NCI-H1092 (cell line): ENCODE results near the gene NFKBIL1.

Experiments
- DNase-seq: peaks from one replicate; lab custom pipeline; 2025; lab: John Stamatoyannopoulos, UW

Gene NFKBIL1

DNA sequence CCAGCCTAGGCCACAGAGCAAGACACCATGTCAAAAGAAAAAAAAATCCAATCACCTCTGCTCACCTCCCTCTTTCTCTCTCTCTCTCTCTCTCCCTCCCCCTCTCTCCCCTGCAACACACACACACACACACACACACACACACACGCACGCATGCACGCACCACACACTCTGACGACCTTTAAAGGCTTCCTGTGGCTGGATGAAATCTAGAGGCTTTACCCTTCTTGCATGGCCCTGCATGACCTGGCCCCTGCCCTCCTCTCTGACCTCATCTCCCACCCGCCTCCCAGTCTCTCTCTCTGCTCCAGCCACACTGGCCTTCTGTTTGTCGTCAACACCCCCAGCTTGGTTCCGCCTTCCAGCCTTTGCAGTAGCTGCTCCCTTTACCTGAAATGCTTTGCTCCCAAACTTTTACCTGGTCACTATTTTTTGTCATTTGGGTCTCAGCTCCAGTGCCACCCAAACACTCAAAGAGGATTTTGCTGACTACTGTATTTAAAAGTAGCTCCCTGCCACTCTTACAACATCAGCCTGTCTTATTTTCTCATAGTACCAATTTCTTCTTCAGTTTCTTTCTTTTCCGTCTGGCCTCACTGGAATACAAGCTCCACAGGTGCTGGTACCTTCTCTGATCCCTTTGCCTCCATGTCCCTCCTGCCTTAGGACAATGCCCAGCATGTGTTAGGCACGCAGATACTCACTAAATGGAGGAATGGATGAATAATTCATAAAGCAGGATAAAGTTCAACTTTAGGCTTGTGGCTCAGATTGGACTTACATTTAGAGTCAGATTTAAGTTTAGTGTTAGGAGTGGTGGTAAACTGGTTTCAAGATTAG, 20.3 kb downstream of the NFKBIL1 start:
- no peak for DNase-seq

DNA sequence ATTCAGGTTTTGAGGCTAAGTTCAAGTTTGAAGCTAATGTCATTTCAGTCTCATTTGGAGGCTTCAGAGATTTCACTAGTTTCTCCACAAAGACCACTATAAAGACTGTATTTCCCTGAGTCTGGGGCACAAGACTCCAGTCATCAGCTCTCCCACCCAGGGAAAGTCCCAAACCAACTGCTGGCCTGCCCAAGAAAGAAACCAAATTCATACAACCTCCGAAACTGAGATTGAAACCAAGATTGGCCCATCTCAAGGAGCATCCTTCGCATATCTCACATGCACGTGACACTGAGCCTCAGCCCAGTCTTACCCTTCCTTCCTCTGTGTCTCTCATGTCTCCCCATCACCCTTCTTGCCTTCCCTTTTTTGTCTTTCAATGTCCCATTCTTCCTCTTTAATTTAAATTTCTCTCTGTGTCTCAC, 21.1 kb downstream of the NFKBIL1 start:
- DNase-seq = no peak

DNA sequence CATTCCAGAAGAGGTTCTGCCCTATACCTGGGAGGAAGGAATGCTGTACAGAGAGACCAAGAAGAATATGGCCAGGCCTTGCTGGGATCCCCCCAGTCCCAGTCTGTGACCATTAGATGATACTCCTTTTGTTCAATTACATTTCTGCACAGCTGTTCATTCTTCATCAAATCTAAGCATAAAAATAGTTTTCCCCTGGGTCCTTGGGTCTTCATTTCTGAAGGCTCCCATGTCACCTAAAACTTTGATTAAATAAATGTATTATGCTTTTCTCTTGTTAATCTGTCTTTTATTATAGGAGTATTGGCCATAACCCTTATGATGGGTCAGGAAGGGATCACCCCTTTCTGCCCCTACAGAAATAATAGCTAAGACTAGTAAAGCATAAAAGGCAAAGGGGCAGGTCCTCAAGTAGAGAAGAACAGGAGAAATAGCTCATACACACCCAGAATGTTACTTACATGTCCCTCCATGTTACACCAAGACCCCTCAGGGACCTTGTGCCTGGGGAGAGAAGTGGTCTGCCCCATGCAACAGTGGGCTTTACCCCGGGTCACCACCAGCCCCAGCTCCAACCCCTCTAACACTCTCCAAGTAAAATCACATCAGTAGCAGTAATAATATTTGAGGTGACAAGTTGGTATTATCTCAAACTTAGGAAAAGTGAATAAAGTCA, 22.6 kb downstream of the NFKBIL1 start:
- DNase-seq = no peak

DNA sequence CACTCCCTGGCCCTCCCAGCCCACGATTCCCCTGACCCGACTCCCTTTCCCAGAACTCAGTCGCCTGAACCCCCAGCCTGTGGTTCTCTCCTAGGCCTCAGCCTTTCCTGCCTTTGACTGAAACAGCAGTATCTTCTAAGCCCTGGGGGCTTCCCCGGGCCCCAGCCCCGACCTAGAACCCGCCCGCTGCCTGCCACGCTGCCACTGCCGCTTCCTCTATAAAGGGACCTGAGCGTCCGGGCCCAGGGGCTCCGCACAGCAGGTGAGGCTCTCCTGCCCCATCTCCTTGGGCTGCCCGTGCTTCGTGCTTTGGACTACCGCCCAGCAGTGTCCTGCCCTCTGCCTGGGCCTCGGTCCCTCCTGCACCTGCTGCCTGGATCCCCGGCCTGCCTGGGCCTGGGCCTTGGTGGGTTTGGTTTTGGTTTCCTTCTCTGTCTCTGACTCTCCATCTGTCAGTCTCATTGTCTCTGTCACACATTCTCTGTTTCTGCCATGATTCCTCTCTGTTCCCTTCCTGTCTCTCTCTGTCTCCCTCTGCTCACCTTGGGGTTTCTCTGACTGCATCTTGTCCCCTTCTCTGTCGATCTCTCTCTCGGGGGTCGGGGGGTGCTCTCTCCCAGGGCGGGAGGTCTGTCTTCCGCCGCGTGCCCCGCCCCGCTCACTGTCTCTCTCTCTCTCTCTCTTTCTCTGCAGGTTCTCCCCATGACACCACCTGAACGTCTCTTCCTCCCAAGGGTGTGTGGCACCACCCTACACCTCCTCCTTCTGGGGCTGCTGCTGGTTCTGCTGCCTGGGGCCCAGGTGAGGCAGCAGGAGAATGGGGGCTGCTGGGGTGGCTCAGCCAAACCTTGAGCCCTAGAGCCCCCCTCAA, 24.9 kb downstream of the NFKBIL1 start, which contains the start of gene LTA:
LTA (plus strand) TSS at position 249 of the 871 bp plus-strand sequence; CDS start at position 703, 454 bp downstream.
- no peak for DNase-seq

DNA sequence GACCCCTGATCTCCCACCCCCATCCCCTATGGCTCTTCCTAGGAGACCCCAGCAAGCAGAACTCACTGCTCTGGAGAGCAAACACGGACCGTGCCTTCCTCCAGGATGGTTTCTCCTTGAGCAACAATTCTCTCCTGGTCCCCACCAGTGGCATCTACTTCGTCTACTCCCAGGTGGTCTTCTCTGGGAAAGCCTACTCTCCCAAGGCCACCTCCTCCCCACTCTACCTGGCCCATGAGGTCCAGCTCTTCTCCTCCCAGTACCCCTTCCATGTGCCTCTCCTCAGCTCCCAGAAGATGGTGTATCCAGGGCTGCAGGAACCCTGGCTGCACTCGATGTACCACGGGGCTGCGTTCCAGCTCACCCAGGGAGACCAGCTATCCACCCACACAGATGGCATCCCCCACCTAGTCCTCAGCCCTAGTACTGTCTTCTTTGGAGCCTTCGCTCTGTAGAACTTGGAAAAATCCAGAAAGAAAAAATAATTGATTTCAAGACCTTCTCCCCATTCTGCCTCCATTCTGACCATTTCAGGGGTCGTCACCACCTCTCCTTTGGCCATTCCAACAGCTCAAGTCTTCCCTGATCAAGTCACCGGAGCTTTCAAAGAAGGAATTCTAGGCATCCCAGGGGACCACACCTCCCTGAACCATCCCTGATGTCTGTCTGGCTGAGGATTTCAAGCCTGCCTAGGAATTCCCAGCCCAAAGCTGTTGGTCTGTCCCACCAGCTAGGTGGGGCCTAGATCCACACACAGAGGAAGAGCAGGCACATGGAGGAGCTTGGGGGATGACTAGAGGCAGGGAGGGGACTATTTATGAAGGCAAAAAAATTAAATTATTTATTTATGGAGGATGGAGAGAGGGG, 26.1 kb downstream of the NFKBIL1 start:
- DNase-seq = no peak

DNA sequence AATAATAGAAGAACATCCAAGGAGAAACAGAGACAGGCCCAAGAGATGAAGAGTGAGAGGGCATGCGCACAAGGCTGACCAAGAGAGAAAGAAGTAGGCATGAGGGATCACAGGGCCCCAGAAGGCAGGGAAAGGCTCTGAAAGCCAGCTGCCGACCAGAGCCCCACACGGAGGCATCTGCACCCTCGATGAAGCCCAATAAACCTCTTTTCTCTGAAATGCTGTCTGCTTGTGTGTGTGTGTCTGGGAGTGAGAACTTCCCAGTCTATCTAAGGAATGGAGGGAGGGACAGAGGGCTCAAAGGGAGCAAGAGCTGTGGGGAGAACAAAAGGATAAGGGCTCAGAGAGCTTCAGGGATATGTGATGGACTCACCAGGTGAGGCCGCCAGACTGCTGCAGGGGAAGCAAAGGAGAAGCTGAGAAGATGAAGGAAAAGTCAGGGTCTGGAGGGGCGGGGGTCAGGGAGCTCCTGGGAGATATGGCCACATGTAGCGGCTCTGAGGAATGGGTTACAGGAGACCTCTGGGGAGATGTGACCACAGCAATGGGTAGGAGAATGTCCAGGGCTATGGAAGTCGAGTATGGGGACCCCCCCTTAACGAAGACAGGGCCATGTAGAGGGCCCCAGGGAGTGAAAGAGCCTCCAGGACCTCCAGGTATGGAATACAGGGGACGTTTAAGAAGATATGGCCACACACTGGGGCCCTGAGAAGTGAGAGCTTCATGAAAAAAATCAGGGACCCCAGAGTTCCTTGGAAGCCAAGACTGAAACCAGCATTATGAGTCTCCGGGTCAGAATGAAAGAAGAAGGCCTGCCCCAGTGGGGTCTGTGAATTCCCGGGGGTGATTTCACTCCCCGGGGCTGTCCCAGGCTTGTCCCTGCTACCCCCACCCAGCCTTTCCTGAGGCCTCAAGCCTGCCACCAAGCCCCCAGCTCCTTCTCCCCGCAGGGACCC, 27.0 kb downstream of the NFKBIL1 start:
- DNase-seq = no peak

DNA sequence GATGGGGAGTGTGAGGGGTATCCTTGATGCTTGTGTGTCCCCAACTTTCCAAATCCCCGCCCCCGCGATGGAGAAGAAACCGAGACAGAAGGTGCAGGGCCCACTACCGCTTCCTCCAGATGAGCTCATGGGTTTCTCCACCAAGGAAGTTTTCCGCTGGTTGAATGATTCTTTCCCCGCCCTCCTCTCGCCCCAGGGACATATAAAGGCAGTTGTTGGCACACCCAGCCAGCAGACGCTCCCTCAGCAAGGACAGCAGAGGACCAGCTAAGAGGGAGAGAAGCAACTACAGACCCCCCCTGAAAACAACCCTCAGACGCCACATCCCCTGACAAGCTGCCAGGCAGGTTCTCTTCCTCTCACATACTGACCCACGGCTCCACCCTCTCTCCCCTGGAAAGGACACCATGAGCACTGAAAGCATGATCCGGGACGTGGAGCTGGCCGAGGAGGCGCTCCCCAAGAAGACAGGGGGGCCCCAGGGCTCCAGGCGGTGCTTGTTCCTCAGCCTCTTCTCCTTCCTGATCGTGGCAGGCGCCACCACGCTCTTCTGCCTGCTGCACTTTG, 28.0 kb downstream of the NFKBIL1 start, which contains the start of gene TNF:
TNF (plus strand) TSS at position 231 of the 567 bp plus-strand sequence; CDS start at position 408, 177 bp downstream.
- DNase-seq = no peak

DNA sequence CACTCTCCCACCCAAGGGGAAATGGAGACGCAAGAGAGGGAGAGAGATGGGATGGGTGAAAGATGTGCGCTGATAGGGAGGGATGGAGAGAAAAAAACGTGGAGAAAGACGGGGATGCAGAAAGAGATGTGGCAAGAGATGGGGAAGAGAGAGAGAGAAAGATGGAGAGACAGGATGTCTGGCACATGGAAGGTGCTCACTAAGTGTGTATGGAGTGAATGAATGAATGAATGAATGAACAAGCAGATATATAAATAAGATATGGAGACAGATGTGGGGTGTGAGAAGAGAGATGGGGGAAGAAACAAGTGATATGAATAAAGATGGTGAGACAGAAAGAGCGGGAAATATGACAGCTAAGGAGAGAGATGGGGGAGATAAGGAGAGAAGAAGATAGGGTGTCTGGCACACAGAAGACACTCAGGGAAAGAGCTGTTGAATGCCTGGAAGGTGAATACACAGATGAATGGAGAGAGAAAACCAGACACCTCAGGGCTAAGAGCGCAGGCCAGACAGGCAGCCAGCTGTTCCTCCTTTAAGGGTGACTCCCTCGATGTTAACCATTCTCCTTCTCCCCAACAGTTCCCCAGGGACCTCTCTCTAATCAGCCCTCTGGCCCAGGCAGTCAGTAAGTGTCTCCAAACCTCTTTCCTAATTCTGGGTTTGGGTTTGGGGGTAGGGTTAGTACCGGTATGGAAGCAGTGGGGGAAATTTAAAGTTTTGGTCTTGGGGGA, 28.7 kb downstream of the NFKBIL1 start:
- no peak for DNase-seq

DNA sequence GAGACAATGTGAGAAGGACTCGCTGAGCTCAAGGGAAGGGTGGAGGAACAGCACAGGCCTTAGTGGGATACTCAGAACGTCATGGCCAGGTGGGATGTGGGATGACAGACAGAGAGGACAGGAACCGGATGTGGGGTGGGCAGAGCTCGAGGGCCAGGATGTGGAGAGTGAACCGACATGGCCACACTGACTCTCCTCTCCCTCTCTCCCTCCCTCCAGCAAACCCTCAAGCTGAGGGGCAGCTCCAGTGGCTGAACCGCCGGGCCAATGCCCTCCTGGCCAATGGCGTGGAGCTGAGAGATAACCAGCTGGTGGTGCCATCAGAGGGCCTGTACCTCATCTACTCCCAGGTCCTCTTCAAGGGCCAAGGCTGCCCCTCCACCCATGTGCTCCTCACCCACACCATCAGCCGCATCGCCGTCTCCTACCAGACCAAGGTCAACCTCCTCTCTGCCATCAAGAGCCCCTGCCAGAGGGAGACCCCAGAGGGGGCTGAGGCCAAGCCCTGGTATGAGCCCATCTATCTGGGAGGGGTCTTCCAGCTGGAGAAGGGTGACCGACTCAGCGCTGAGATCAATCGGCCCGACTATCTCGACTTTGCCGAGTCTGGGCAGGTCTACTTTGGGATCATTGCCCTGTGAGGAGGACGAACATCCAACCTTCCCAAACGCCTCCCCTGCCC, 29.6 kb downstream of the NFKBIL1 start:
- DNase-seq = no peak

DNA sequence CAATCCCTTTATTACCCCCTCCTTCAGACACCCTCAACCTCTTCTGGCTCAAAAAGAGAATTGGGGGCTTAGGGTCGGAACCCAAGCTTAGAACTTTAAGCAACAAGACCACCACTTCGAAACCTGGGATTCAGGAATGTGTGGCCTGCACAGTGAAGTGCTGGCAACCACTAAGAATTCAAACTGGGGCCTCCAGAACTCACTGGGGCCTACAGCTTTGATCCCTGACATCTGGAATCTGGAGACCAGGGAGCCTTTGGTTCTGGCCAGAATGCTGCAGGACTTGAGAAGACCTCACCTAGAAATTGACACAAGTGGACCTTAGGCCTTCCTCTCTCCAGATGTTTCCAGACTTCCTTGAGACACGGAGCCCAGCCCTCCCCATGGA, 30.2 kb downstream of the NFKBIL1 start:
- no peak for DNase-seq

DNA sequence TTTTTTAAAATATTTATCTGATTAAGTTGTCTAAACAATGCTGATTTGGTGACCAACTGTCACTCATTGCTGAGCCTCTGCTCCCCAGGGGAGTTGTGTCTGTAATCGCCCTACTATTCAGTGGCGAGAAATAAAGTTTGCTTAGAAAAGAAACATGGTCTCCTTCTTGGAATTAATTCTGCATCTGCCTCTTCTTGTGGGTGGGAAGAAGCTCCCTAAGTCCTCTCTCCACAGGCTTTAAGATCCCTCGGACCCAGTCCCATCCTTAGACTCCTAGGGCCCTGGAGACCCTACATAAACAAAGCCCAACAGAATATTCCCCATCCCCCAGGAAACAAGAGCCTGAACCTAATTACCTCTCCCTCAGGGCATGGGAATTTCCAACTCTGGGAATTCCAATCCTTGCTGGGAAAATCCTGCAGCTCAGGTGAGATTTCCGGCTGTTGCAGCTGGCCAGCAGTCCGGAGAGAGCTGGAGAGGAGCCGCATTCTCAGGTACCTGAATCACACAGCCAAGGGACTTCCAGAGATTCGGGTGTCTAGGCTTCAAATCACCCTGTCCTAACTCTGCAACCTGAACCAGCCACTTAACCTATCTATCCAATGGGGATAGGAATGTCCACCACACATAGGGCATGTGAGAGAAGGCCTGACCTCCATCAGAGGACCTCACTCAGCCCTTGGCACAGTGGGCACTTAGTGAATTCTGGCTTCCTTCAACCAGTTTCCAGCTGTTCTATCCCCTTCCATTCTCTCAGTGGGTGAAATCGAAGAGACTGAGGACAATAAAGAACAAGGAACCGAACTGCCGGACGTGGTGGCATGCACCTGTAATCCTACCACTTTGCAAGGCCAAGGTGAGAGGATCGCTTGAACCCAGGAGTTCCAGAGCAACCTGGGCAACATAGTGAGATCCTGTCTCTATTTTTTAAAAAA, 31.0 kb downstream of the NFKBIL1 start:
- DNase-seq = no peak

DNA sequence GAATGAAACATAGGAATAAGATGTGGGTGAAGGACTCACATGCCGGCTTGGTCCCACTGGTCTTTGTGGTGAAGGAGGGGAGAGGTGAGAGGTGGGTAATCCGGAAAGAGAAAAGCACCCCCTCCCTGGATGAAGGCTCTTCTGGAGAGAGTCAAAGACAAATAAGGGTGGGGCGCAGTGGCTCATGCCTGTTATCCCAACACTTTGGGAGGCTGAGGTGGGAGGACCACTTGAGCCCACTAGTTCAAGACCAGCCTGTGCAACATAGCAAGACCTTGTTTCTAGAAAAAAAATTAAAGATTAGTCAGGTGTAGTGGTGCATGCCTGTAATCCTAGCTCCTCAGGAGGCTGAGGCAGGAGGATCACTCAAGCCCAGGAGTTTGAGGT, 31.7 kb downstream of the NFKBIL1 start:
- DNase-seq = no peak

DNA sequence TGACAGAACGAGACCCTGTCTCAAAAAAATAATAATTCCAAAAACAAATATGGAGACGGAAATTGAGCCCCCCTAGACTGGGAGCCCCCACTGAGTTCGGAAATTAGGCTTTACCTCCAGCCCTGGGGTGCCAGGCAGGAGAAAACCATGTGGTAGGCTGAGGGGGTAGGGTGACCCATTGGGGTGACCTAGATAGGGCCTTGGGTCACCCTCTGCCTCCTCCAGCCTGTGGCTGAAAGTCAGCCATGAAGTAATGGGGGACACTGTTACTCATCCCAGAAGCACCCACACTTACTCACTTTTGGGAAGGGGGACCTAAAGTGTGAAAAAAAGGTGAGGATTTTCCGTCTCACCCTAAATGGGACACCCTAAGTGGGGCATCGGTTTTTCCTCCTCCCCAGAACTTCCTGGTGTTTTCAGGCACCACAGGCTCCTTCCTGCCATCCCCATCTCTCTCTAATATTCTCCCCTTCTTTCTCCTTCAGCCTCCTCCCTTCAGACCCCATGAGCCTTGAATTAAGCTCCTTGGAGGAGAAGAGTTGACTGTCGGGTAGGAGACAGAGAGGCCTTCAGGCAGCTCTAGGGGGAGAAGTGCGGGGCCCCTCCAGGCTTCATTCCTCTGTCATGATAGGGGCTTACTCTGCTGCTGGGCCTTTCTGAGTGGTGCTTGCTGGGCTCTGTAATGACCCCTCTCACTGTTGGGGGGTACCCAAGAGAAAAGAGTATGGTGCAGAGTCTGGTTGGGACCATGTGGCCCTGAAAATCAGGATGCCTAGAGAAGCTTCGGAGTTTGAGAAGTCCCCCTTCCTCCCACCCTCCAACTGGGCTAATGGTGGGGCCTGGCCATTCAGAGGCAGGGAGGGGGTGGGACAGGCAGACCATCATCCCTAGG, 32.4 kb downstream of the NFKBIL1 start:
- DNase-seq = no peak

DNA sequence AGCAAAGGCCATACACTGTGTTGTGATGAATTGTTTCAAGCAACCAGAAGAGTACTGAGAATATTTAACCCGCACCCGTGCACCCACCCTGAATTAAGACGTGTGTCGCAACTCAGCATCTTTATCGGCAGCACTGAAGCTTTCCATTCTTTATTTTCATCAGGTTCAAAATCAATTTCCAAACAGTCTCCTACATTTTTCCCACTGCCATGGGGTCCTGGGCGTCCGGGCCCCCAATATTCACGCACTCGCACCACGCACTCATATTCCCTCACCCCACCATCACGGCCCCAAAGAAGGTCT, 33.0 kb downstream of the NFKBIL1 start:
- no peak for DNase-seq

DNA sequence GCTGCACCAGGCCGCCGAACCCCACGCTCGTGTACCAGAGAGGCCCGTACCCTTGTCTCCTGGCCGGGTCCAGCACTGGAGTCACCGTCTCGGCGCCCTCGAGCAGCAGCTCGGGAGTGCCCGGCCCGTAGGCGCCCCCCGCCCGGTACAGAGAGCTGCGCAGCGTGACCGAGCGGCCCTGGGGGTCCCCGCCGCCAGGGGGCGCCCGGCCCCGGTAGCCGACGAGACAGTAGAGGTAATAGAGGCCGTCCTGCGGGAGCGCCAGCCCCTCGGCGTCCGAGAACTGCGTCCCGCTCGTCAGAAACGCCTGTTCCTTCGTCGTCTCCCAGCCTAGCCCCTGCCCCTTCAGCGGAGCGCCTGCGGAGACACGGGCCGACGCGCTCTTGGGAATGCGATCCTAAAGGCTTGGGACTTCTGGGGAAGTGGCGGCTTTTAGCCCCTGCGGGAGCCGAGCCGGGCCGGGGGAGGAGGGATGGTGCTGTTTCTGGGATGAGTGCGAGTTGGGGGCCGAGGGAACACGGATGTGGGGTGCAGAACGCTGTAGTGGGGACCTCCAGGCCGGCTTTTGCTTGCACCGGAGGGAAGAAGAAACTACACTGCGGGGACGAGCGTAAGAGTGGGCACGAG, 33.5 kb downstream of the NFKBIL1 start:
- peak; percentile 27 for DNase-seq
